HTR-8/SVneo (cell line): ENCODE data around the gene SLC52A1.
A peak's percentile ranks its signal among the peaks of the same experiment; 100 is the strongest.
"Not testable (repeated sequence)": the region's sequence is repeated elsewhere in the genome, so short reads cannot be mapped to it uniquely, and the experiment has no call there.

ENCODE experiments used
- DNase-seq: peaks from one replicate; pipeline ENCODE4 v3.0.0; 2011; ENCODE audit warnings: low spot score, mixed read lengths; ENCODE audit not compliant: insufficient read length
- FAIRE-seq: peaks from 2 replicates; lab custom pipeline; 2011; peaks lifted over from hg19 to GRCh38; lab: Jason Lieb, UNC

The SLC52A1 gene

DNA sequence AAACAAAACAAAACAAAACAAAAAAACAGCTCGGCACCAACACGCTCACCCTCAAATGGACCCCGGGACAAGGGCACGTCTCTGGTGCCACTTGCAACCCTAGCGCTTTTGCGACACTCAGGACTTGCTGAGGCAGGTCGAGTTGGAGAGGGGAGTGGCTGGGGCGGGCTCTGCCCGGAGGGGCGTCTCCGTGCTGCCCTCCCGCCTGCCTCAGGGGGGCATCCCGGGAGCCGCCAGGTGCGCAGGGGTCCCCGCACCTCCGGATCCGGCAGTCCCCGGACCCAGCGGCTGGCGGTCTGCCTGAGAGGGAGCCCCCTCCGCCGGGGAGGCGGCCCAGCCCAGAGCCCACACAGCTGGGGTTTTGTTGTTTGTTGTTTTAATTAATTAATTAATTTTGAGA is at the start of gene SLC52A1:
Gene SLC52A1, minus strand, starts transcription at position 112 of the 400 bp plus-strand sequence. CDS start 820 bp downstream, outside the sequence.
- FAIRE-seq (no peak), DNase-seq (no peak)

- no peak for DNase-seq
- no peak for FAIRE-seq
These were observed 45.4 kb upstream of the SLC52A1 start for GRCh38 chr17:5080591-5080990.

- FAIRE-seq (peak; percentile 69), DNase-seq (peak; percentile 72)
These were observed 43.1 kb upstream of the SLC52A1 start, which contains the start of gene ZFP3 for GRCh38 chr17:5078106-5079028. Gene ZFP3 (plus strand): TSS chr17:5078467. CDS start chr17:5091505, 13,038 bp downstream.

DNA sequence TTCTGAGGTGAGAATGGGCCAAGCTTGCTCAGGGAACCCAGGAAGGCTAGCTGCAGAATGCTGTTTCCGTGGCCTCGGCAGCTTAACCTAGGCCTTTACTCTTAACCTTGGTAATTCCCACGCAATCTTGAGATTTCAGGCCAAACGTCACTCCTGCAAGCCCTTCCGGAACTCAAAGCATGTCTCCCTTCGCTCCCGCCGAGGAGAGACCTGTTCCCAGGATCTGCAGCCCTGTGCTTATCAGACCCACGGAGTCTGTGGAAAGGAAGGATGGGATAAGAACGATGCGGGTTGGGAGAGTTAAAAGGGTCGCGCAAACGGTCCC is 42.5 kb upstream of the SLC52A1 start:
- no peak for DNase-seq
- FAIRE-seq, result peak; percentile 20

- FAIRE-seq, DNase-seq: not testable (repeated sequence)
These were observed 42.0 kb upstream of the SLC52A1 start for GRCh38 chr17:5077275-5077674.

- not testable (repeated sequence) for FAIRE-seq, DNase-seq
These were observed 40.2 kb upstream of the SLC52A1 start for GRCh38 chr17:5075472-5075871.

GRCh38 chr17:5069724-5070123 is 34.5 kb upstream of the SLC52A1 start:
- FAIRE-seq (no peak), DNase-seq (no peak)

DNA sequence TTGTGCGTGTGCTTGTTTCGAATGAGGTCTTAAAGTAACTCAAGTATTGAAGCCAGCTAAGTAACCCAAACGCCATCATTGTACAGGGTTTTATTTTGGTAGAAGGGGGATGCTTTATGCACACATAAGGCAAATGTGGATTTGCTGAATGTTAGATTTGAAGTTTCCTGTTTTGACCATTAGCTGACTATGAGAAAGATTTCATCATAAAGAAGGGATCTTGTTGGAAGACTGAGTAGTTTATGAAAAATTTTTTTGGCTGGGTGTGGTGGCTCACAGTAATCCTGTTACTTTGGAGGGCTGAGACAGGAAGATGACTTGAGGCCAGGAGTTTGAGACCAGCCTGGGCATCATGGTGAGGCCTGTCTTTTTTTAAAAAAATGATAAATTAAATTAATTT is 33.0 kb upstream of the SLC52A1 start:
- no peak for FAIRE-seq
- no peak for DNase-seq

- FAIRE-seq (peak; percentile 65), DNase-seq (no peak)
These were observed 30.1 kb upstream of the SLC52A1 start for GRCh38 chr17:5065227-5065744.

GRCh38 chr17:5055543-5055942 is 20.3 kb upstream of the SLC52A1 start:
- FAIRE-seq, result no peak
- DNase-seq, result no peak

DNA sequence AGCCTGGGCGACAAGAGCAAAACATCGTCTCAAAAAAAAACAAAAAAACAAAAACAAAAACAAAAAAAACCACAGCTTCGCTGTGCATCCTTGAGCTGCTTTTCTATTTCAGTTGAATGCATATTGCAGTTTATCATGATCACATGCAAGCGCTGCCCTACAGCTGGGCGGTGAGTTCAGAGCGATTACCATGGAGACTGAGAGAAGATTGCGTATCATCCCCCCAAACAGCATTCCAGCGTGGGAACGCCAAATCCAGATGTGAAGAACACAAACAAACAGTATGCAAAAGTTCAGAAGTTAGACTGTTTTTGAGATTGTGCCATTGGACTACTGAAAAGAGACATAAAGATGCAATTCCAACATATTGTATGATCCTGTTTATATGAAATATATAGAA is 15.1 kb upstream of the SLC52A1 start:
- no peak for DNase-seq
- FAIRE-seq, result no peak

DNA sequence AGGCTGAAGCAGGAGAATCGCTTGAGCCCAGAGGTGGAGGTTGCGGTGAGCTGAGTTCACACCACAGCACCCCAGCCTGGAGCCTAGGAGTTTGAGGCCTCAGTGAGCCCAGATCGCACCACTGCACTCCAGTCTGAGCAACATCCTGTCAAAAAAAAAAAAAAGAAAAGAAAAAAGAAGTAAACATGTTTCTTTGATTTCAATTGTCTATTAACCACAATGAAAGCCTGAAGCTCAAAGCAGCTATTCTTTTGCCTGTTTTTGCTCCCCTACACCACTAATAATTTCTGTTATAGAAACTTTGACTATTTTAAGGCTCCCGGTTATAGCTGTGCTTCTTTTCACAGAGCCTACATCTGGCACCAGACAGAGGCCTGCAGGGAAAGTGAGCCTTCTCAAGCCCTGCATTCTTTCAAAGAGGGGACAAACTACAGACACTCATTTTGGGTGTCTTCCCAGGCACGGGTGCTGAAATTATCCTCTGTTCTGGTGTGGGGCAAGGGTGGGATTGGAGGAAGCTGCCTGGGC is 14.2 kb upstream of the SLC52A1 start:
- FAIRE-seq (no peak), DNase-seq (no peak)

- FAIRE-seq, result no peak
- no peak for DNase-seq
These were observed 12.2 kb upstream of the SLC52A1 start for GRCh38 chr17:5047446-5047845.

DNA sequence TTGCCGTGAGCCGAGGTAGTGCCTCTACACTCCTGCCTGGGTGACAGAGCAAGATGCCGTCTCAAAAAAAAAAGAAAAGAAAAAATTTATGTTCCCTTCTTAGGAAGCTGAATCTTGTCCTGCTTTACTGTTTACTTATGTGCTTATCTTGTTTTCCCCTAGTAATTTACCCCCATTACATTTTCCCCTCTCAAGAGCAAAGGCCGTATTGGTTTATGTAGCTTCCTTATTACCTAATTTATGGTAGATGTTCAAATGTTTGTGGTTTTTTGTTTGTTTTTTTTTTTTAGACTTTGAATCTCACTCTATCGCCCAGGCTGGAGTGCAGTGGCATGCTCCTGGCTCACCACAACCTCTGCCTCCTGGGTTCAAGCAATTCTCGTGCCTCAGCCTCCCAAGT is 10.3 kb upstream of the SLC52A1 start:
- DNase-seq, result no peak
- no peak for FAIRE-seq

- DNase-seq, result no peak
These were observed 9.4 kb upstream of the SLC52A1 start for GRCh38 chr17:5044630-5045029.

GRCh38 chr17:5043524-5043923 is 8.3 kb upstream of the SLC52A1 start:
- DNase-seq (no peak), FAIRE-seq (no peak)

More at GRCh38 chr17:5044630-5045029, 9.4 kb upstream of the SLC52A1 start:
- FAIRE-seq, result no peak

DNA sequence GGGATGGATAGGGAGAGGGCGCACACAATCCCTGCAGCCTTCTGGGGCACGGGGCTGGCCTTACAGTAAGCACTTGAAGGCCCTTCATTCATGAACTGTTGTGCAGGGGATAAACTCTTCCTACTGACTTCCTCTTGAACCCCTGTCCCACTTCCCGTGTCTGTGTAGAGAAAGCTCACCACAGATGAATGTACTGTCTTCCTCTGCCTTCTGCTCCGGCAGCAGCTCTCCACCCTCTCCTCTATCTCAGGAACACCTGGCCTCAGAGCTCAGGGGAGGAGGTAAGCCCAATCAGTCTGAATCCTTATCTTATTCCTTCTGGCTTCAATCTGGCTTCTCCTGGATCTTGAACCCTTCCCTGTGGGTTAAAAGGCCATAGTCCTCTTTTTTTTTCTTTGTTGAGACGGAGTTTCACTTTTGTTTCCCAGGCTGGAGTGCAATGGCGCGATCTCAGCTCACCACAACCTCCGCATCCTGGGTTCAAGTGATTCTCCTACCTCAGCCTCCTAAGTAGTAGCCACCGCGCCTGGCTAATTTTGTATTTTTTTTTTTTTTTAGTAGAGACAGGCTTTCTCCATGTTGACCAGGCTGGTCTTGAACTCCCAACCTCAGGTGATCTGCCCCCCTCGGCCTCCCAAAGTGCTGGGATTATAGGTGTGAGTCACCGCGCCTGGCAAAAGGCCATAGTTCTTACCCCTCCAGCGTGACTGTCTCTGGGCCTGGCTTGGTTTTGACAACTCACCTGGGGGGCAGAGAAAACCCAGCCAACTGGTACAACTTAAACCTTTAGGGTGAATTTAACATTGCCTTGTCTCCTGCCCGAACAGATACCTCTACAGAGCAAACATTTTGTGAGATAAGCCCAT is 7.2 kb upstream of the SLC52A1 start:
- FAIRE-seq (no peak), DNase-seq (no peak)

DNA sequence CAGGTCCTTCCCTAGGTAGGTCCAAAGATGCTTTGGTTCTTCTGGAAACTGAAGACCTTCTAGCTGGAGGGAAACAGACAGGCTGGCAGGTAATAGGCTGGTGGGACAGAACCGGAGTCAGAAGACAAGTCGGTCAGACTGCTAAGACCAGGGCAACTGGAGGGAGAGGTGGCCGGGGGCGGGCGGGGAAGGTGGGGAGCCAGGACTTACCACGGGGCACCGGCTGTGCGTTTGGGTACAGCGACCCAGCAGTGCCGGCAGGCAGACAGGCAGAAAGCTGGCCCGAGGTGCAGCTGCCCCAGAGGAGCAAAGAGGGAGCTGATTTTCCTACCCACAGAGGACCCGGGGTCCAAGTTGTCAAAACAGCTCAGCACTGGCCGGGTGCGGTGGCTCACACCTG is 575 bp downstream of the SLC52A1 start:
- DNase-seq, result no peak
- no peak for FAIRE-seq

DNA sequence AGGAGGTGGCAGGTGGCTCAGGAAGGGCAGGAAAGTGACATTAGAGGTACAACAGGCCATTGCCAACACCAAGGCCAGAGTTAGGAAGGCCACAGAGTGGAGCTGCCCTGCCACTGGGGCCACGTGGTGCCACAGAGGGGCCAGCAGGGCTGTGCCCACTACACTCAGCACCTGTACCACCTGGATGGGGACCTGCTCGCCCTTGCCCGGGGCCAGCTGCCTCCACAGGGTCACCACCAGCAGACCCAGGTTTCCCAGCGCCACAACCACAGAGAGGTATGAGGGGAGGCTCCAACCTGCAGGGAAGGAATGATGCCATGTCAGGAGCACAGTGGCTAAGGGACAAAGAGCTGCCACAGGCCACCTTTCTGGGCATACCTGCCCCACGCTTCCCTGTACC is 1.2 kb downstream of the SLC52A1 start:
- DNase-seq, result no peak
- FAIRE-seq, result no peak

- DNase-seq, result no peak
- peak; percentile 20 for FAIRE-seq
These were observed 1.7 kb downstream of the SLC52A1 start for GRCh38 chr17:5033352-5034015.
